GM23338 (cell line): ENCODE results near the gene SH2D1A. TPM values are rescaled to one million over a fixed set of nuclear protein-coding genes. Genes with fewer than 3 reads are reported as not detected.

ENCODE experiments used
- ATAC-seq: fragments of 200-7000 bp; cut with Tn5 transposase; 3 replicates; pipeline ENCODE4 v1.9.1; 2020
- DNase-seq: peaks from one replicate; pipeline ENCODE4 v3.0.0-alpha.2; 2015; ENCODE audit warnings: low spot score
- H2AFZ ChIP-seq: fragments of 200-600 bp; sonication (generic); 2 replicates; pipeline ENCODE4 v1.8.0; 2016; ENCODE audit warnings: antibody characterized with exemption, mild to moderate bottlenecking, moderate library complexity
- H3F3A ChIP-seq: fragments of 200-600 bp; sonication (generic); replicated peaks from 2 replicates; pipeline ENCODE4 v1.8.0; 2017; ENCODE audit warnings: antibody characterized with exemption, mixed run types, low read depth
- H3K27ac ChIP-seq: fragments of 200-600 bp; sonication (generic); 2 replicates; pipeline ENCODE4 v1.6.1; 2016; ENCODE audit warnings: low read depth
- H3K27me3 ChIP-seq: fragments of 200-600 bp; sonication (generic); 2 replicates; pipeline ENCODE4 v1.8.0; 2016; ENCODE audit warnings: mild to moderate bottlenecking, mixed run types, moderate library complexity; ENCODE audit not compliant: insufficient read depth
- H3K36me3 ChIP-seq: fragments of 200-600 bp; sonication (generic); 2 replicates; pipeline ENCODE4 v1.8.0; 2016; ENCODE audit warnings: mild to moderate bottlenecking; ENCODE audit not compliant: insufficient read depth
- H3K4me1 ChIP-seq: fragments of 200-600 bp; sonication (generic); 2 replicates; pipeline ENCODE4 v1.8.0; 2016; ENCODE audit warnings: mild to moderate bottlenecking, moderate library complexity; ENCODE audit not compliant: insufficient read depth
- H3K4me2 ChIP-seq: fragments of 200-600 bp; sonication (generic); 2 replicates; pipeline ENCODE4 v1.7.1; 2017; ENCODE audit warnings: mixed run types
- H3K4me3 ChIP-seq: fragments of 200-600 bp; sonication (generic); 2 replicates; pipeline ENCODE4 v1.6.1; 2016; ENCODE audit warnings: mixed run types
- H3K79me2 ChIP-seq: fragments of 200-600 bp; sonication (generic); replicated peaks from 2 replicates; pipeline ENCODE4 v1.8.0; 2017; ENCODE audit warnings: mild to moderate bottlenecking; ENCODE audit not compliant: insufficient read depth
- H3K9me2 ChIP-seq: fragments of 200-600 bp; sonication (generic); 2 replicates; pipeline ENCODE4 v1.8.0; 2017; ENCODE audit not compliant: insufficient read depth
- H4K20me1 ChIP-seq: fragments of 200-600 bp; sonication (generic); replicated peaks from 2 replicates; pipeline ENCODE4 v1.8.0; 2017; ENCODE audit warnings: mild to moderate bottlenecking; ENCODE audit not compliant: insufficient read depth
- H3K27ac Mint-ChIP-seq: 2 replicates; pipeline ENCODE4 v1.8.0; 2020; ENCODE audit warnings: inconsistent platforms, mild to moderate bottlenecking, moderate library complexity, mixed read lengths
- H3K27me3 Mint-ChIP-seq: 3 replicates; pipeline ENCODE4 v1.8.0; 2022; ENCODE audit warnings: low read depth, mild to moderate bottlenecking, moderate library complexity, mixed read lengths, inconsistent platforms; ENCODE audit not compliant: insufficient read depth, poor library complexity
- H3K36me3 Mint-ChIP-seq: 3 replicates; pipeline ENCODE4 v1.8.0; 2021; ENCODE audit warnings: low read depth, mild to moderate bottlenecking, inconsistent platforms, moderate library complexity, mixed read lengths
- H3K4me1 Mint-ChIP-seq: 3 replicates; pipeline ENCODE4 v1.8.0; 2020; ENCODE audit warnings: mild to moderate bottlenecking, inconsistent platforms, mixed read lengths
- H3K4me3 Mint-ChIP-seq: 3 replicates; pipeline ENCODE4 v1.8.0; 2021; ENCODE audit warnings: moderate library complexity, mild to moderate bottlenecking, inconsistent platforms, mixed read lengths
- H3K9me3 Mint-ChIP-seq: 3 replicates; pipeline ENCODE4 v1.8.0; 2020; ENCODE audit warnings: moderate library complexity, mild to moderate bottlenecking, inconsistent platforms, mixed read lengths
- CREB1 ChIP-seq: fragments of 250-450 bp; sonication (Bioruptor Pico); IDR thresholded peaks from 2 replicates; pipeline ENCODE4 v1.5.0; 2020; ENCODE audit warnings: low read depth, mild to moderate bottlenecking, moderate library complexity
- EZH2phosphoT487 ChIP-seq: fragments of 200-600 bp; sonication (generic); IDR thresholded peaks from one replicate; pipeline ENCODE4 v1.8.1; 2018; ENCODE audit warnings: antibody characterized with exemption; ENCODE audit not compliant: unreplicated experiment
- JUNB ChIP-seq: IDR thresholded peaks from one replicate; pipeline ENCODE4 v1.6.1; 2016; ENCODE audit warnings: antibody characterized with exemption; ENCODE audit not compliant: unreplicated experiment
- POLR2AphosphoS5 ChIP-seq: IDR thresholded peaks from 2 replicates; pipeline ENCODE4 v1.6.1; 2016; ENCODE audit warnings: antibody characterized with exemption, low read depth
- STAT1 ChIP-seq: IDR thresholded peaks from one replicate; pipeline ENCODE4 v1.6.1; 2016; ENCODE audit warnings: antibody characterized with exemption; ENCODE audit not compliant: unreplicated experiment
- ZNF331 ChIP-seq: fragments of 250-450 bp; sonication (Bioruptor Pico); IDR thresholded peaks from 2 replicates; pipeline ENCODE4 v1.5.0; 2020; ENCODE audit warnings: low read depth, mild to moderate bottlenecking, moderate library complexity
- polyA plus RNA-seq: library from polyadenylated mRNA; unstranded; fragments of >200 nt; fragmentation: Nextera tagmentation; extraction: Ambion mirVana; gene quantifications from 2 replicates; pipeline ENCODE4 v1.2.1, GENCODE V29; 2016
- total RNA-seq: library from RNA; depleted of rRNA; stranded (reverse); fragments of >200 nt; shearing (Covaris generic); gene quantifications from 2 replicates; pipeline ENCODE4 v1.2.3, GENCODE V29; 2014
- TF ChIP-seq, protein P1 (sequence below): fragments of 250-450 bp; sonication (Bioruptor Pico); IDR thresholded peaks from 2 replicates; pipeline ENCODE4 v1.5.0; 2020; ENCODE audit warnings: mild to moderate bottlenecking, moderate library complexity
- TF ChIP-seq, protein P2 (sequence below): IDR thresholded peaks from 2 replicates; pipeline ENCODE4 v1.6.1; 2016; ENCODE audit warnings: antibody characterized with exemption

SH2D1A gene
- total and polyA plus RNA-seq, 2 experiments from 2014 or later: not detected

DNA sequence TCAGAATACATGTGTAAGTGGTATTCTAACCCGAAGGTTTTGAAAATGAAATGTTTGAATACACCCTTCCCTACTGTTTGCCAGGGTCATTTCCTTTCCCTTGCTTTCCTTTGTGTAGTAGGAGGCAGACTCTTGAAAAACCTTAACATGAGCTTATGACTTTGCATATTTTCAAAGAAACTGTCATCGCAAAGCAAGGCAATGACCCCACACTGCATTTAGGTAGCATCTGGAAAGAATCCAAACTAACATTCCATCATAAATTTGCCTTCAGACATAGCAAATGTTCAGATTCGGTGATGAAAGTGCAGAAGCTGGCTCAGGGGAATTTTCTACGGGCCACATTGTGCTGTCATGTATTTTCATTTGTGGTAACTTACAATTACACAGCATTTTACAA, 32.3 kb downstream of the SH2D1A start (continued):
- TF ChIP-seq, protein P1, sequence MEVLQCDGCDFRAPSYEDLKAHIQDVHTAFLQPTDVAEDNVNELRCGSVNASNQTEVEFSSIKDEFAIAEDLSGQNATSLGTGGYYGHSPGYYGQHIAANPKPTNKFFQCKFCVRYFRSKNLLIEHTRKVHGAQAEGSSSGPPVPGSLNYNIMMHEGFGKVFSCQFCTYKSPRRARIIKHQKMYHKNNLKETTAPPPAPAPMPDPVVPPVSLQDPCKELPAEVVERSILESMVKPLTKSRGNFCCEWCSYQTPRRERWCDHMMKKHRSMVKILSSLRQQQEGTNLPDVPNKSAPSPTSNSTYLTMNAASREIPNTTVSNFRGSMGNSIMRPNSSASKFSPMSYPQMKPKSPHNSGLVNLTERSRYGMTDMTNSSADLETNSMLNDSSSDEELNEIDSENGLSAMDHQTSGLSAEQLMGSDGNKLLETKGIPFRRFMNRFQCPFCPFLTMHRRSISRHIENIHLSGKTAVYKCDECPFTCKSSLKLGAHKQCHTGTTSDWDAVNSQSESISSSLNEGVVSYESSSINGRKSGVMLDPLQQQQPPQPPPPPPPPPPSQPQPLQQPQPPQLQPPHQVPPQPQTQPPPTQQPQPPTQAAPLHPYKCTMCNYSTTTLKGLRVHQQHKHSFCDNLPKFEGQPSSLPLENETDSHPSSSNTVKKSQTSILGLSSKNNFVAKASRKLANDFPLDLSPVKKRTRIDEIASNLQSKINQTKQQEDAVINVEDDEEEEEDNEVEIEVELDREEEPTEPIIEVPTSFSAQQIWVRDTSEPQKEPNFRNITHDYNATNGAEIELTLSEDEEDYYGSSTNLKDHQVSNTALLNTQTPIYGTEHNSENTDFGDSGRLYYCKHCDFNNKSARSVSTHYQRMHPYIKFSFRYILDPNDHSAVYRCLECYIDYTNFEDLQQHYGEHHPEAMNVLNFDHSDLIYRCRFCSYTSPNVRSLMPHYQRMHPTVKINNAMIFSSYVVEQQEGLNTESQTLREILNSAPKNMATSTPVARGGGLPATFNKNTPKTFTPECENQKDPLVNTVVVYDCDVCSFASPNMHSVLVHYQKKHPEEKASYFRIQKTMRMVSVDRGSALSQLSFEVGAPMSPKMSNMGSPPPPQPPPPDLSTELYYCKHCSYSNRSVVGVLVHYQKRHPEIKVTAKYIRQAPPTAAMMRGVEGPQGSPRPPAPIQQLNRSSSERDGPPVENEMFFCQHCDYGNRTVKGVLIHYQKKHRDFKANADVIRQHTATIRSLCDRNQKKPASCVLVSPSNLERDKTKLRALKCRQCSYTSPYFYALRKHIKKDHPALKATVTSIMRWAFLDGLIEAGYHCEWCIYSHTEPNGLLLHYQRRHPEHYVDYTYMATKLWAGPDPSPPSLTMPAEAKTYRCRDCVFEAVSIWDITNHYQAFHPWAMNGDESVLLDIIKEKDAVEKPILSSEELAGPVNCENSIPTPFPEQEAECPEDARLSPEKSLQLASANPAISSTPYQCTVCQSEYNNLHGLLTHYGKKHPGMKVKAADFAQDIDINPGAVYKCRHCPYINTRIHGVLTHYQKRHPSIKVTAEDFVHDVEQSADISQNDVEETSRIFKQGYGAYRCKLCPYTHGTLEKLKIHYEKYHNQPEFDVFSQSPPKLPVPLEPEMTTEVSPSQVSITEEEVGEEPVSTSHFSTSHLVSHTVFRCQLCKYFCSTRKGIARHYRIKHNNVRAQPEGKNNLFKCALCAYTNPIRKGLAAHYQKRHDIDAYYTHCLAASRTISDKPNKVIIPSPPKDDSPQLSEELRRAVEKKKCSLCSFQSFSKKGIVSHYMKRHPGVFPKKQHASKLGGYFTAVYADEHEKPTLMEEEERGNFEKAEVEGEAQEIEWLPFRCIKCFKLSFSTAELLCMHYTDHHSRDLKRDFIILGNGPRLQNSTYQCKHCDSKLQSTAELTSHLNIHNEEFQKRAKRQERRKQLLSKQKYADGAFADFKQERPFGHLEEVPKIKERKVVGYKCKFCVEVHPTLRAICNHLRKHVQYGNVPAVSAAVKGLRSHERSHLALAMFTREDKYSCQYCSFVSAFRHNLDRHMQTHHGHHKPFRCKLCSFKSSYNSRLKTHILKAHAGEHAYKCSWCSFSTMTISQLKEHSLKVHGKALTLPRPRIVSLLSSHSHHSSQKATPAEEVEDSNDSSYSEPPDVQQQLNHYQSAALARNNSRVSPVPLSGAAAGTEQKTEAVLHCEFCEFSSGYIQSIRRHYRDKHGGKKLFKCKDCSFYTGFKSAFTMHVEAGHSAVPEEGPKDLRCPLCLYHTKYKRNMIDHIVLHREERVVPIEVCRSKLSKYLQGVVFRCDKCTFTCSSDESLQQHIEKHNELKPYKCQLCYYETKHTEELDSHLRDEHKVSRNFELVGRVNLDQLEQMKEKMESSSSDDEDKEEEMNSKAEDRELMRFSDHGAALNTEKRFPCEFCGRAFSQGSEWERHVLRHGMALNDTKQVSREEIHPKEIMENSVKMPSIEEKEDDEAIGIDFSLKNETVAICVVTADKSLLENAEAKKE (CRISPR knock-in tag): no peak
- TF ChIP-seq, protein P2, sequence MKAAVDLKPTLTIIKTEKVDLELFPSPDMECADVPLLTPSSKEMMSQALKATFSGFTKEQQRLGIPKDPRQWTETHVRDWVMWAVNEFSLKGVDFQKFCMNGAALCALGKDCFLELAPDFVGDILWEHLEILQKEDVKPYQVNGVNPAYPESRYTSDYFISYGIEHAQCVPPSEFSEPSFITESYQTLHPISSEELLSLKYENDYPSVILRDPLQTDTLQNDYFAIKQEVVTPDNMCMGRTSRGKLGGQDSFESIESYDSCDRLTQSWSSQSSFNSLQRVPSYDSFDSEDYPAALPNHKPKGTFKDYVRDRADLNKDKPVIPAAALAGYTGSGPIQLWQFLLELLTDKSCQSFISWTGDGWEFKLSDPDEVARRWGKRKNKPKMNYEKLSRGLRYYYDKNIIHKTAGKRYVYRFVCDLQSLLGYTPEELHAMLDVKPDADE: no peak
- no peak for TF ChIP-seq CREB1
- TF ChIP-seq POLR2AphosphoS5: no peak
- no peak for TF ChIP-seq JUNB
- TF ChIP-seq EZH2phosphoT487: no peak

DNA sequence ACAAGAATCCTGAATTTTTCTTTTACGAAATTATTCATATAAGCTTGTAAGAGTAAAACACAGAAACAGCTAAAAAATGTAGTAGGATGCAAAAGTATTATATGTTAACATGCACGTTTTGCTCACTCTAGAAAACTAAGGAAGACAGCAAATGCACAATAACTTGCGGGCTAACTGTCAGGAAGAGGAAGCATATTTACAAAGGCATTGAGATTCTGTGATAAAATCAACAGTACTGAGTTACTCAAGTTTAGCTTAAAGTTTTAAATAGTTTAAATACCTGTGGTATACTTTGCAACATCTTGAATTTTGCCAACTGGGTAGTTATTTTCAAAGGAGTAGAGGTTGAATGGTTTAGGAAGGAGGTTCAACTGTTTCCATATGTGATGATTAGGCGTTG, 37.0 kb downstream of the SH2D1A start:
- Histone ChIP-seq H2AFZ (no peak overlapping the region), H3K9me2 (no peaks in the 10 kb centered on the region), H3K4me1 (peaks cover under 1% of the 10 kb centered on the region; the same call in 1 of the 2 replicates), H3K36me3 (no peaks in the 10 kb centered on the region), H3F3A (no peaks in the 10 kb centered on the region), H3K79me2 (no peaks in the 10 kb centered on the region), H3K4me3 (no peak overlapping the region), H3K4me2 (no peak overlapping the region), H3K27ac (no peak overlapping the region), H4K20me1 (no peaks in the 10 kb centered on the region), H3K27me3 (no peaks in the 10 kb centered on the region)
- ATAC-seq (no peak), DNase-seq (no peak)
- Mint-ChIP-seq H3K27ac (no peak overlapping the region), H3K4me3 (no peak overlapping the region), H3K9me3 (no peaks in the 10 kb centered on the region), H3K4me1 (peaks cover 11% of the 10 kb centered on the region), H3K27me3 (no peaks in the 10 kb centered on the region), H3K36me3 (no peaks in the 10 kb centered on the region)
- TF ChIP-seq POLR2AphosphoS5 (no peak), ZNF331 (no peak), EZH2phosphoT487 (no peak), STAT1 (no peak)
